Keratinocyte (primary cell): ENCODE measurements around the gene PKP4. TPM values are rescaled to one million over a fixed set of nuclear protein-coding genes. Genes with fewer than 3 reads are reported as not detected.

Experiments
- DNase-seq: peaks from one replicate; pipeline ENCODE4 v3.0.0-alpha.2; 2011; ENCODE audit warnings: low read depth, missing footprints, low spot score
- FAIRE-seq: peaks from 2 replicates; lab custom pipeline; 2011; peaks lifted over from hg19 to GRCh38; lab: Jason Lieb, UNC
- H2AFZ ChIP-seq: 2 replicates; pipeline ENCODE4 v1.6.0; 2012; ENCODE audit warnings: low read length, control low read depth, inconsistent platforms; ENCODE audit not compliant: control insufficient read depth
- H3K27ac ChIP-seq: 2 replicates; pipeline ENCODE4 v1.5.1; 2011; ENCODE audit warnings: low read length; ENCODE audit not compliant: control insufficient read depth, insufficient read depth
- H3K27me3 ChIP-seq: 3 replicates; pipeline ENCODE4 v1.6.0; 2011; ENCODE audit warnings: low read length; ENCODE audit not compliant: control insufficient read depth, insufficient read depth; ENCODE audit errors: extremely low read depth
- H3K36me3 ChIP-seq, 2 experiments: 2 replicates in 1 of 2; 3 replicates in 1 of 2; pipeline ENCODE4 v1.5.1; 2011; ENCODE audit warnings: low read length in 2 of 2, mild to moderate bottlenecking in 1 of 2; ENCODE audit not compliant: control insufficient read depth in 2 of 2, insufficient read depth in 2 of 2; ENCODE audit errors: extremely low read depth in 1 of 2
- H3K4me1 ChIP-seq: 3 replicates; pipeline ENCODE4 v1.5.1; 2011; ENCODE audit warnings: low read length; ENCODE audit not compliant: control insufficient read depth, insufficient read depth; ENCODE audit errors: extremely low read depth
- H3K4me2 ChIP-seq: 3 replicates; pipeline ENCODE4 v1.6.0; 2011; ENCODE audit warnings: low read depth, low read length; ENCODE audit not compliant: control insufficient read depth, insufficient read depth; ENCODE audit errors: extremely low read depth
- H3K4me3 ChIP-seq, 3 experiments: fragments of 200-600 bp in 1 of 3; sonication (generic) in 1 of 3; 2 replicates in 2 of 3; 3 replicates in 1 of 3; pipeline ENCODE4 v1.5.1; 2011 to 2016; ENCODE audit warnings: low read length in 3 of 3, mild to moderate bottlenecking in 3 of 3, control low read depth in 2 of 3, inconsistent platforms in 1 of 3, low read depth in 1 of 3, mixed read lengths in 1 of 3, mixed run types in 1 of 3, moderate library complexity in 1 of 3; ENCODE audit not compliant: control insufficient read depth in 2 of 3, insufficient read depth in 2 of 3; ENCODE audit errors: extremely low read depth in 1 of 3
- H3K79me2 ChIP-seq: 2 replicates; pipeline ENCODE4 v1.6.0; 2012; ENCODE audit warnings: low read length; ENCODE audit not compliant: control insufficient read depth, insufficient read depth
- H3K9ac ChIP-seq: 3 replicates; pipeline ENCODE4 v1.6.0; 2011; ENCODE audit warnings: low read length; ENCODE audit not compliant: control insufficient read depth, insufficient read depth; ENCODE audit errors: extremely low read depth
- H3K9me1 ChIP-seq: 3 replicates; pipeline ENCODE4 v1.6.0; 2011; ENCODE audit warnings: low read length; ENCODE audit not compliant: control insufficient read depth, insufficient read depth; ENCODE audit errors: extremely low read depth
- H3K9me3 ChIP-seq: 2 replicates; pipeline ENCODE4 v1.5.1; 2012; ENCODE audit warnings: low read depth, low read length; ENCODE audit not compliant: control insufficient read depth
- H4K20me1 ChIP-seq: 3 replicates; pipeline ENCODE4 v1.6.0; 2011; ENCODE audit warnings: low read length; ENCODE audit not compliant: control insufficient read depth, insufficient read depth; ENCODE audit errors: extremely low read depth
- CTCF ChIP-seq, 3 experiments: IDR thresholded peaks in 1 of 3; conservative IDR thresholded peaks in 1 of 3; optimal IDR thresholded peaks in 1 of 3; 2 replicates in 2 of 3; 3 replicates in 1 of 3; pipeline versions ENCODE3 to v1.5.1; 2011; ENCODE audit warnings: low read length in 3 of 3, mild to moderate bottlenecking in 3 of 3, moderate library complexity in 2 of 3, control low read depth in 1 of 3, inconsistent platforms in 1 of 3; ENCODE audit not compliant: insufficient read depth in 2 of 3; ENCODE audit errors: extremely low read depth in 1 of 3
- EZH2 ChIP-seq: IDR thresholded peaks from one replicate; pipeline ENCODE4 v1.6.1; 2012; ENCODE audit warnings: inconsistent platforms, mild to moderate bottlenecking, low read length, moderate library complexity
- dilution Hi-C: fragments of 300-500 bp; cut with MboI; formaldehyde crosslinking; loops from one replicate; pipeline ENCODE4 v1.7.0; 2020; ENCODE audit warnings: low sequenced_read_pairs; ENCODE audit not compliant: extremely low pct_ligation_motif_present
- polyA minus RNA-seq, 3 experiments: library from RNA; depleted of rRNA, polyadenylated mRNA; stranded (reverse); fragments of >200 nt; gene quantifications; 1 replicate in 1 of 3; 2 replicates in 1 of 3; 3 replicates in 1 of 3; pipeline ENCODE4 v1.2.3, GENCODE V29; 2011
- polyA plus RNA-seq, 5 experiments: library from polyadenylated mRNA; depleted of rRNA in 3 of 5; stranded (reverse) in 3 of 5; stranded (forward) in 1 of 5; unstranded in 1 of 5; fragments of >200 nt; gene quantifications; 1 replicate in 1 of 5; 2 replicates in 3 of 5; 3 replicates in 1 of 5; pipeline versions ENCODE4 v1.2.1 to v1.2.3, GENCODE V29; 2011 to 2012; ENCODE audit warnings: missing spikeins in 2 of 5, low read depth in 1 of 5, low replicate concordance in 1 of 5

Gene PKP4, protein sequence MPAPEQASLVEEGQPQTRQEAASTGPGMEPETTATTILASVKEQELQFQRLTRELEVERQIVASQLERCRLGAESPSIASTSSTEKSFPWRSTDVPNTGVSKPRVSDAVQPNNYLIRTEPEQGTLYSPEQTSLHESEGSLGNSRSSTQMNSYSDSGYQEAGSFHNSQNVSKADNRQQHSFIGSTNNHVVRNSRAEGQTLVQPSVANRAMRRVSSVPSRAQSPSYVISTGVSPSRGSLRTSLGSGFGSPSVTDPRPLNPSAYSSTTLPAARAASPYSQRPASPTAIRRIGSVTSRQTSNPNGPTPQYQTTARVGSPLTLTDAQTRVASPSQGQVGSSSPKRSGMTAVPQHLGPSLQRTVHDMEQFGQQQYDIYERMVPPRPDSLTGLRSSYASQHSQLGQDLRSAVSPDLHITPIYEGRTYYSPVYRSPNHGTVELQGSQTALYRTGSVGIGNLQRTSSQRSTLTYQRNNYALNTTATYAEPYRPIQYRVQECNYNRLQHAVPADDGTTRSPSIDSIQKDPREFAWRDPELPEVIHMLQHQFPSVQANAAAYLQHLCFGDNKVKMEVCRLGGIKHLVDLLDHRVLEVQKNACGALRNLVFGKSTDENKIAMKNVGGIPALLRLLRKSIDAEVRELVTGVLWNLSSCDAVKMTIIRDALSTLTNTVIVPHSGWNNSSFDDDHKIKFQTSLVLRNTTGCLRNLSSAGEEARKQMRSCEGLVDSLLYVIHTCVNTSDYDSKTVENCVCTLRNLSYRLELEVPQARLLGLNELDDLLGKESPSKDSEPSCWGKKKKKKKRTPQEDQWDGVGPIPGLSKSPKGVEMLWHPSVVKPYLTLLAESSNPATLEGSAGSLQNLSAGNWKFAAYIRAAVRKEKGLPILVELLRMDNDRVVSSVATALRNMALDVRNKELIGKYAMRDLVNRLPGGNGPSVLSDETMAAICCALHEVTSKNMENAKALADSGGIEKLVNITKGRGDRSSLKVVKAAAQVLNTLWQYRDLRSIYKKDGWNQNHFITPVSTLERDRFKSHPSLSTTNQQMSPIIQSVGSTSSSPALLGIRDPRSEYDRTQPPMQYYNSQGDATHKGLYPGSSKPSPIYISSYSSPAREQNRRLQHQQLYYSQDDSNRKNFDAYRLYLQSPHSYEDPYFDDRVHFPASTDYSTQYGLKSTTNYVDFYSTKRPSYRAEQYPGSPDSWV
- polyA plus RNA-seq (31.1 to 43.8 TPM (median 39.0 TPM) in 3 replicates), polyA minus RNA-seq (58.2 to 101 TPM (median 94.1 TPM) in 3 replicates)
- polyA plus RNA-seq (2011; ENCODE audit: low read depth): 49.2 TPM
- polyA plus RNA-seq (2011; cell fraction: cytosol; rRNA removed): 23.4 and 41.6 TPM in 2 replicates
- polyA plus RNA-seq (2011; cell fraction: nucleus; rRNA removed): 66.4 and 70.5 TPM in 2 replicates
- 27.0 and 31.2 TPM in 2 replicates for polyA plus RNA-seq (2012; ENCODE audit: low replicate concordance)
- polyA minus RNA-seq (2011; cell fraction: cytosol; rRNA and poly(A)+ RNA removed): 47.8 TPM
- 53.1 and 83.2 TPM in 2 replicates for polyA minus RNA-seq (2011; cell fraction: nucleus; rRNA and poly(A)+ RNA removed)

DNA sequence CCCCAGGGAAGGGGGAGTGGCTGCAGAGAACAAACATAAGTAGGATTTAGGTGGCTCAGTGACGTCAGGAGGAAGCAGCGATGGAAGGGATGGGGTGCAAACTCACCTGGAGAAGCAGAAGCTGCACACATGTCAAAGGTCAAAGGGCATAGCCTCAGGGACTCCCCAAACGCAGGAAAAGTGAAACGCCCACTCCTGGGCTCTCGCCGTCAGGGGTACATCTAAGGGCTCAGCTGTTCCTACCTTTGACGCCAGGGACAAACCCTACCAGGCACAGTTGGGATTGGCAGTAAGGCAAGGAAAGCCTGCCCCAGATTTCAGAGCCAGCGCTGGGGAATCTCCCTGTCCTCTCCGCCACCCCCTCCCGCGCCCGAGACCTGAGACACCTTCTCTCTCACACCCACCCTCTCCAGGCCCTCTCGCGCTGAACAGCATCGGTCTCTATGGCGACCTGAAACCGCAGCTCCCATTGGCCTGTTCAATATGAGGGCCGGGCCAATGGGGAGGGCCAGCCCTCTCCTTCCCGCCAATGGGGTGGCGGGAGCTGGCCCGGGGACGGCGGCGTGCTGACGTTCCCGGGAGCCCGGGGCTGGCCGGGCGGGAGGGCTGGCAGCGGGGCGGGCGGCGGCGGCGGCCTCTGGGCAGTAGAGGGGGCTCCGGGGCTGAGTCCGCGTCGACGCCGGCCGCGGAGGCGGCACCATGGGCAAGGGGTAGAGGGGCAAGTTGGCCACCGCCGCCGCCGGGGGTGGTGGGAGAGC is at the start of gene PKP4, which contains the start of gene CCDC148:
Gene PKP4, plus strand, starts transcription at position 644 of the 758 bp plus-strand sequence. CDS start 76,233 bp downstream, outside the sequence.
Gene CCDC148, minus strand, starts transcription at position 445 of the 758 bp plus-strand sequence. Its CDS starts 314 bp downstream, at position 131.
- DNase-seq (peak; percentile 35), FAIRE-seq (no peak)
- peaks cover 28% of the 10 kb centered on the region for H3K4me1 ChIP-seq
- H3K4me3 ChIP-seq: peak within 1 kb of the TSS; percentile 67 to 82 (median 80)
- peaks cover 42% of the 10 kb centered on the region for H3K79me2 ChIP-seq
- dilution Hi-C loops: no loop called here
- peak within 1 kb of the TSS; percentile 88 for H3K9ac ChIP-seq
- no peaks in the 10 kb centered on the region for H3K9me1 ChIP-seq
- TF ChIP-seq EZH2 (no peak), CTCF (optimal IDR thresholded peaks at IDR 0.05 in 1 of 3, IDR thresholded peaks at IDR 0.05 in 1 of 3, conservative IDR thresholded peaks at IDR 0.05 in 1 of 3; ENCODE audit: extremely low read depth in 1 of 3, insufficient read depth in 2 of 3, low read length in 3 of 3) (peak in 2 of 3 experiments; percentile 14 to 28)
- H3K9me3 ChIP-seq: no peaks in the 10 kb centered on the region
- H3K36me3 ChIP-seq: no peaks in the 10 kb centered on the region
- no peaks in the 10 kb centered on the region for H3K27me3 ChIP-seq
- H3K4me2 ChIP-seq: peak within 1 kb of the TSS; percentile 96
- H4K20me1 ChIP-seq: peaks cover 4% of the 10 kb centered on the region
- peak within 1 kb of the TSS; percentile 88 for H2AFZ ChIP-seq
- H3K27ac ChIP-seq: peak within 1 kb of the TSS; percentile 80
